Adipocyte (in vitro differentiated cells): ENCODE data around the gene CORO2B.
"Not testable (repeated sequence)": the region's sequence is repeated elsewhere in the genome, so short reads cannot be mapped to it uniquely, and the experiment has no call there.

Experiments
- DNase-seq: peaks from one replicate; pipeline ENCODE4 v3.0.0-alpha.2; 2015; ENCODE audit warnings: low read depth
- H3K27me3 ChIP-seq: replicated peaks from 2 replicates; pipeline ENCODE4 v1.7.0; 2013; ENCODE audit warnings: mild to moderate bottlenecking, low read length, moderate library complexity; ENCODE audit not compliant: control insufficient read depth, insufficient read depth
- H3K36me3 ChIP-seq: 2 replicates; pipeline ENCODE4 v1.7.0; 2013; ENCODE audit warnings: low read length, mild to moderate bottlenecking, moderate library complexity; ENCODE audit not compliant: control insufficient read depth, insufficient read depth, severe bottlenecking
- H3K4me1 ChIP-seq: 2 replicates; pipeline ENCODE4 v1.7.0; 2013; ENCODE audit warnings: mild to moderate bottlenecking, low read length, moderate library complexity; ENCODE audit not compliant: control insufficient read depth, insufficient read depth
- H3K4me3 ChIP-seq: 2 replicates; pipeline ENCODE4 v1.7.0; 2013; ENCODE audit warnings: mild to moderate bottlenecking, low read length, moderate library complexity
- H3K9ac ChIP-seq: 2 replicates; pipeline ENCODE4 v1.7.0; 2013; ENCODE audit warnings: mild to moderate bottlenecking, low read length, moderate library complexity
- H3K9me3 ChIP-seq: 2 replicates; pipeline ENCODE4 v1.7.0; 2013; ENCODE audit warnings: mild to moderate bottlenecking, low read length, moderate library complexity; ENCODE audit not compliant: control insufficient read depth

CORO2B gene

DNA sequence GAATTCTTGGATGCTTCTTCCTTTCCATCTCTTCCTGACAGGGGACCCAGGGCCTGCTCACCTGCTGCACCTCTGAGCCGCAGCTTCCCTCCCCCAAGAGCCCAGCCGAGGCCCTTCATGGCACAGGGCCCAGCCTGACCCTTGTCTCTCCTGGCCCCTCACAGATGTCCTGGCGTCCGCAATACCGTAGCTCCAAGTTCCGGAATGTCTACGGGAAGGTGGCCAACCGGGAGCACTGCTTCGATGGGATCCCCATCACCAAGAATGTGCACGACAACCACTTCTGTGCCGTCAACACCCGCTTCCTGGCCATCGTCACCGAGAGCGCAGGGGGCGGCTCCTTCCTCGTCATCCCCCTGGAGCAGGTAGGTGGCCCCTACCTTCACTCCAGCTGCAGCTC lies 66.2 kb downstream of the CORO2B start:
- Histone ChIP-seq H3K4me3 (no peak overlapping the region), H3K9me3 (no peaks in the 10 kb centered on the region), H3K27me3 (no peaks in the 10 kb centered on the region), H3K4me1 (peaks cover 33% of the 10 kb centered on the region), H3K9ac (no peak overlapping the region), H3K36me3 (no peaks in the 10 kb centered on the region)
- no peak for DNase-seq

DNA sequence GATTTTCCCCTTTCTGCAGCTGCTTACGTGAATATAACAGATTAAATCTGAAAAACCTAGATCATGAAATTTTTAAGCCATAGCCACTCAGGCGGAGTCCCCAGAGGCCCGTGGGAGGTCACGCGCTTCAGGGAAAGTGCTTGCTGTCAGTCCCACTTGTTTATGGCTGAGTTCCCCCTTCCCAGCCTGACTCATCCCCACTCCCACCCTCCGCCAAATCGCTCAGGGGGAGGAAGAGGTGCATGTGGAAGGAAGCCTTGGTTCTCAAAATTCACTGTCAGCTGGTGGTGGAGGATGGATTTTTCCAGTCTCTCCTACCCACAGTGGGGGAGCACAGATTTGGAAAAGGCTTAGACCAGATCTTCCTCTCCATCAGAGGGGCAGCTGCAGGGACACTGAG lies 67.4 kb downstream of the CORO2B start:
- Histone ChIP-seq H3K36me3 (no peaks in the 10 kb centered on the region), H3K9me3 (no peaks in the 10 kb centered on the region), H3K9ac (no peak overlapping the region), H3K27me3 (no peaks in the 10 kb centered on the region), H3K4me1 (peaks cover 21% of the 10 kb centered on the region), H3K4me3 (no peak overlapping the region)
- DNase-seq = no peak

DNA sequence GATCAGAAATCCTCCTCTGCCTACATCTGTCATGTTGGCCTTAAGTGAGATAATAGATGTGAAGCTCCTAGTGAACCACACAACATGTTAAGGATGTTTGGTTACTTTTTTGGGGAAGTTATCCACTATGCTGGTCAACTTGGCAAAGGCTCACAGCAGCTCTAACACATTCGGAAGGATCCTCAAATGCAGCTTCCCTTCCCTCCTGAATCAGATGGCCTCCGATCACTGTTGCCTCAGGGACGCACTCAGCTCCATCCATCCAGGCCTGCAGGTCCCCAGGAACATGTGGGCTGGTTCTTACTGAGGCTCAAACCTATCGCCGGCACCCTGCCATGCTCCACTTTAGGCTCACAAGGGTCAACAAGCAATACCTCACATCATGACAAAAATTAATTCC lies 67.9 kb downstream of the CORO2B start:
- Histone ChIP-seq H3K9me3 (no peaks in the 10 kb centered on the region), H3K36me3 (peaks cover 1% of the 10 kb centered on the region), H3K27me3 (no peaks in the 10 kb centered on the region), H3K4me3 (no peak overlapping the region), H3K4me1 (peaks cover 16% of the 10 kb centered on the region), H3K9ac (no peak overlapping the region)
- DNase-seq = no peak

DNA sequence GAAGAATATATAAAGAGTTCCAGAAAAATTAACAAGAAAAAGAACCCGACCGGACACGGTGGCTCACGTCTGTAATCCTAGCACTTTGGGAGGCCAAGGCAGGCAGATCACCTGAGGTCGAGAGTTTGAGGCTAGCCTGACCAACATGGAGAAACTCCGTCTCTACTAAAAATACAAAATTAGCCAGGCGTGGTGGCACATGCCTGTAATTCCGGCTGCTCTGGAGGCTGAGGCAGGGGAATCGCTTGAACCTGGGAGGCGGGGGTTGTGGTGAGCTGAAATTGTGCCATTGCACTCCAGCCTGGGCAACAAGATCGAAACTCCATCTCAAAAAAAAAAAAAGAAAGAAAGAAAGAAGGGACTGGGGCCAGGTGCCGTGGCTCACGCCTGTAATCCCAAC lies 68.6 kb downstream of the CORO2B start:
- not testable (repeated sequence) for H3K27me3 ChIP-seq, H3K9ac ChIP-seq, H3K9me3 ChIP-seq, DNase-seq, H3K36me3 ChIP-seq, H3K4me3 ChIP-seq
- H3K4me1 ChIP-seq = peaks cover 19% of the 10 kb centered on the region

DNA sequence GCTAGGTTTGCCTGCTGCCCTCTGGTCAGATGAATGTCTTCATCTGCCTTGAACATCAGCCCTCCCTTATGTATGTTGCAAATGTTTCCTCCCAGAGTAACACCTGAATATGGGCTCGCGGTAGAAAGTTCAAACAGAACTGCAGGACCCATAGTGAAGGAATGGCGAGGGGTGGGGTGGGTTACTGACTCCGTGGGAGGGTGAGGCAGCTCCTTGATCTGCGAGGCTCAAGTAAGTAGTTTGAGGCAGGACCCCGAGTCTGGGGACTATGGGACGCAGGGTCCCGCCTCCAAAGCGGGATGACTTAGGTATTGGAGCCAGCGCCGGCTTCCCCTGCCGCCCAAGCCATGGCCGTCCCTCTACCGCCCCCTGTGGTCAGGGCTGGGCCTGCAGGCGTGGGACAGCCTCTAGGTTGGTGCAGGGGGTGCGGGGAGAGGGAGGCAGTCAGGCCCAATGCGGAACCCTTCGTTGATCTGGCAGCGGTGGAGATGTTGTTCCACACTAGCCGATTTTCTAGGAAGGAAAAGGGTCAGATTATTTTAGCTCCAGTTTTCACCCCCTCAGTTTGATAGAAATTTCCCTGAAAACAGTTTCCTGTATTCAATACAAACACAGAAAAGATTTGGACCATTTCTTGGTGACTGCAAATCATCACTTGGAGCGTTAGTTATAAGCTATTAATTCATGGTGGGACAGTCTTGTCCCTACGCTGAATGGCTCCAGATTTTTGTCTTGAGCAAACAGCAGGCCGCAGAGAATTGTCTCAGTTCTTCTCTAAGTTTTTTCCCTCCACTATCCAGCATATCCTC lies 72.3 kb downstream of the CORO2B start:
- no peak for DNase-seq
- no peak overlapping the region for H3K4me3 ChIP-seq

DNA sequence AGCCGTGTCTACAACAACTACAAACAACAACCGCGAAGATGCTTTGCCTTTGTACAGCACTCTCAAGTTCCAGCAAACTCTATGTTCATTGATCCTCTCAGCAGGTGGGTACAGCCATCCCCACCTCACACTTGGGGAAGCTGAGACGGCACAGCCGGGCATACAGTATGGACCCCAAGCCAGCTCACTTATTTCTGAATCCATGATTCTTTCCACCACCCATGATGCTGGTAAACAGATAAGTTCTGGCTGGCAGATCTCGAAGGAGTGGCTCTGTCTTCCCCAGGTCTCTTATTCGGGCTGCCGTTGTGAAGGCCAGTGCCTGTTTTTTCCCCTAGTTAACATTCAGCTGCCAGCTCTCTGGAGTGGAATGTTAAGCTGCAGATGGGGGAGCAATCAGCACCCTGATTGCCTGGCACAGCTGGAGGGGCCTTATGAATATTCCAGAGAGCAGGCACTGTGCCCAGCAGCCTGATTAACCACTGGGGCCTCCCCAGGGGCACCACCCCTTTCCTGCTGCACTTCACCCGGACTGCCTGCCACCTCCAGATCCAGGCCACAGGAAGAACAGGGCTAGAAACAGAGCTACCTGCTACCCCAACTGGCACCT lies 73.2 kb downstream of the CORO2B start:
- H3K4me1 ChIP-seq = peaks cover 4% of the 10 kb centered on the region
- no peak overlapping the region for H3K9ac ChIP-seq
- no peak for DNase-seq
- no peak overlapping the region for H3K4me3 ChIP-seq
- peaks cover 9% of the 10 kb centered on the region for H3K36me3 ChIP-seq
- H3K9me3 ChIP-seq = no peaks in the 10 kb centered on the region
- no peaks in the 10 kb centered on the region for H3K27me3 ChIP-seq

More for the DNA sequence above, 72.3 kb downstream of the CORO2B start:
- Histone ChIP-seq H3K9ac (no peak overlapping the region), H3K27me3 (no peaks in the 10 kb centered on the region), H3K4me1 (peaks cover 4% of the 10 kb centered on the region), H3K36me3 (peaks cover 9% of the 10 kb centered on the region), H3K9me3 (no peaks in the 10 kb centered on the region)

DNA sequence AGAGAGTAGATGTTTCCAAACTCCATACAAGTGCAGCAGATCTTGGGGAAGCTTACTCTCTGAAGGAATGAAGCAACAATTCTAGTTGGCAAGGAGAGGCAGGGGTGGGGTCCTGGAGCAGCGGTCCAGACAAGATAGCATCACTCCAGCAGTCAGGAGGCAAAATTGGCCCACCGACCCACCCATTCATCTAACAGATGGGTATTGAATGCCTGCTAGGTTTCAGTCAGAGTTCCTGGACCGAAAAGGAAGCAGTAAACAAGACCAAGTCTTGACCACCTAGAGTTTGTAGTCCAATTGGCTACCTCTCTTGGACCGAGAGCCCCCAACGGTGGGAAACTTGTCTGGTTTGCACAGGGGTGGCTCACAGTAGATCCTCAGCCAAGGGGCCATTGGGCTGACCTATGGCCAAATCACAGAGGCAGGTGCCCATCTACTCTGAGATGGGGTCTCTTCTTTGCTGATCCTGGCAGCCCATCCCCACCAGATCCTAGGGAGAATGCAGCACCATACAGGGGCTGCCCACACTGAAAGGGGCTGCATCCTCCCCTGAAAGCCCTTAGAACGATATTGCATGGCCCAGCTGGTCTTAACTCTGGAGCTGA lies 74.3 kb downstream of the CORO2B start:
- Histone ChIP-seq H3K9ac (no peak overlapping the region), H3K27me3 (no peaks in the 10 kb centered on the region), H3K4me3 (no peak overlapping the region), H3K9me3 (no peaks in the 10 kb centered on the region), H3K36me3 (peaks cover 9% of the 10 kb centered on the region), H3K4me1 (peaks cover 4% of the 10 kb centered on the region)
- no peak for DNase-seq

DNA sequence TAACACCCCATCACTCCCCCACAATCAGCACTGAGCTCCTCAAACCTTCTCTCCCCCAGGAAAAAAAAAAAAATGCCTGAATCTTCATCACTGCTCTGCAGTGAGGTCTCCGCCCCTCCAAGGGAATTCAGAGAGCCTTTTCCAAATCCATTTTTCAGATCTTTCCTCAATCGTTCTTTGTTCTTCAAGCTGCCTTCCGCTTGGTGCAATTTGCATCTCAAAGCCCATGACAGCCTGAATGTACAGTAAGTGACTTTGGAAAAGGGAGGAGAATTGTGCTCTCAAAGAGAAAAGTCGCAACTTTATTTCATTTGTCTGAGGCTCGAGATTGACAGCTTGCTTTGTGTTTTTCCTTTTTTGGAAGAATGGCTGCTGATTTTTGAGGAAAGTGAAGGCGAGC lies 75.0 kb downstream of the CORO2B start:
- H3K4me3 ChIP-seq = no peak overlapping the region
- no peak for DNase-seq
- H3K9ac ChIP-seq = no peak overlapping the region
- H3K9me3 ChIP-seq = no peaks in the 10 kb centered on the region
- H3K4me1 ChIP-seq = peaks cover 4% of the 10 kb centered on the region
- H3K36me3 ChIP-seq = peaks cover 9% of the 10 kb centered on the region
- H3K27me3 ChIP-seq = no peaks in the 10 kb centered on the region

DNA sequence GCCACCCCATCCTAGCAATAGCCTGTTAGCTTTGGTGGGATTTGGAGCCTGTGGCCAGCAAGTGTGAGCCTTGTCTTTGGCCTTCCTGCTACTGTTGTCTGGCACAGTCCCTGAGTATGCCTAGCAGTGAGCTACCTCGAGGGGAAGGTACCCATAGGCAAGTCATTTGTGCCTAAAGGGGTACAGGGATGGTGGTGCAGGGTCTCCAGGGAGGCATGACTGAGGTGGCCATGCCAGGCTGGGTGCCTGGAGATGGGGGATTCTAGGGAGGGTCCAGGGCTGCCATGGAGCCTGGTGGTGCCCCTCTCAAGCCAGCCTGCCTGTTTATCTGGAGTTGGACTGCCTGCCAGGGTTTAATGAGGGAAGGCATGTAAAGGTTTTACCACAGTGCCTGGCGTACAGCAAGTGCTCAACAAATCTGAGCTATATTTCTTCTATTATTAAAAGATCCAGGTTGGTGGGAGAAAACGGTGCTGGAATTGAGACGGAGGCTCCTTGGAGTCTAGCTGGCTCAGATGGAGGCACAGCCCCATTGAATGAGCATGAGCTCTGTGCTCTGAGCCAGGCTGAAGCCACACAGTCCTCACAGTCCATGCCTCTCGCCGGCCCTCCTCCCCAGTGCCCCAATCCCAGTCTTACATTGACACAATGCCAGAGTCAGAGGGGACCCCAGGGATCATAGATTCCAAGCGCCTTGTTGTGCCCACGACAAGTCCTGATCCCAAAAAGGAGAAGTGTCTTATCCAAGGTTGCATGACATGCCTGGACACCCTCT lies 76.2 kb downstream of the CORO2B start:
- H3K4me3 ChIP-seq = no peak overlapping the region
- H3K4me1 ChIP-seq = peaks cover 4% of the 10 kb centered on the region
- H3K36me3 ChIP-seq = peaks cover 9% of the 10 kb centered on the region
- no peaks in the 10 kb centered on the region for H3K27me3 ChIP-seq
- H3K9me3 ChIP-seq = no peaks in the 10 kb centered on the region
- no peak overlapping the region for H3K9ac ChIP-seq
- no peak for DNase-seq

DNA sequence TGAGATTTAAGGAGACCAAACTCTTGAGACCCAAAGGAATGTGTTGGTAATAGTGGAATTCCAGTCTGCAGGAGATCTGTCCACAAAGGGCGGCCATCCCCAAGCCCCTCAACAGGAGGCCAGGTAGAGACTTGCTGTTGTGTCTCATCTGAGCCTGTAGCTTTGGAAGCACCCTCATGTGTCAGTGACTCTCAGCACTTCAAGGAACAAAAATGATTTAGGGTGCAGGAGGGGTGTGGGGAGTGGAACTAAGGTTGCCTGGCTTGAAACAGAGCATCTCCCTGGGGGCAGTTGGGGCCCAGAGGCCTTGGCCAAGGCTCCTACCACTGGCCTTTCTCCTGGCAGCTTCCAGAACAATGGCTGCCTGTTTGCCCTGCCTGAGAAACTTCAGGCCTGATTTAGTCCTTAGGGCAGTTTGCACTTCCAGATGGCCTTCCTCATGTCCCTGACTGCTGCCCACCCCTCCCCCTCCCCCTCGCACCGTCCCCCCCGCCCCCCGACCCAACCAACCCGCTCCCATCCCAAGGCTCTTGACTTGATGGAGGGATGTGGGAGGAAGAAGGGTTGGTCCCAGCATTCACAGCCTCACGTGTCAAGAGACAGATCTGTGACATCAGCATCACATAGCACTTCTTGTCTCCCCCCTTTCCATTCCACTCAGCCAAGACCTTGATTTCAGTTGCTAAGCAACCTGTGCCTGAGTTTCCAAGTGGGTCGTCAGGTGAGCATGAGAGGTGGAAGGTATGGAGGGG lies 77.1 kb downstream of the CORO2B start:
- no peaks in the 10 kb centered on the region for H3K27me3 ChIP-seq
- no peak overlapping the region for H3K9ac ChIP-seq
- no peaks in the 10 kb centered on the region for H3K9me3 ChIP-seq
- no peak overlapping the region for H3K4me3 ChIP-seq
- H3K36me3 ChIP-seq = peaks cover 9% of the 10 kb centered on the region
- H3K4me1 ChIP-seq = peaks cover 4% of the 10 kb centered on the region
- DNase-seq = no peak

DNA sequence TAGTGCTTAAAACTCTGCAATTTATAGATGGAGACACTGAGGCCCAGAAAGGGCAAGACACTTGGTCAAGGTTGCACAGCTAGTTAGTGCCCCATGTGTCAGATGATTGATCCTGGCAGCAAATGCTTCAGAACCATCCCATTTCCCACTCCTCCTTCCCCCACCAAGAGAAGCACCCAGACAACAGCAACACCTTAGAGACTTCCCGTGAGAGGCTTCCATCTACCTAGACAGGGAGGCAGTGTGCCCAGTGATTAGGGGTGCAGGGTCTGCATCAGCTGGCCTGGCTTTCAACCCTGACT lies 77.6 kb downstream of the CORO2B start:
- no peak overlapping the region for H3K9ac ChIP-seq
- DNase-seq = no peak
- no peak overlapping the region for H3K4me3 ChIP-seq
- no peaks in the 10 kb centered on the region for H3K9me3 ChIP-seq
- no peaks in the 10 kb centered on the region for H3K27me3 ChIP-seq
- H3K4me1 ChIP-seq = peaks cover 4% of the 10 kb centered on the region
- H3K36me3 ChIP-seq = peaks cover 9% of the 10 kb centered on the region
